GM06990 (cell line): ENCODE results near the gene KBTBD3.

Experiments used
- DNase-seq: peaks from one replicate; pipeline ENCODE4 v3.0.0-alpha.2; 2011; ENCODE audit not compliant: insufficient read length; ENCODE audit errors: extremely low read depth
- H3K27me3 ChIP-seq: replicated peaks from 2 replicates; pipeline ENCODE4 v1.6.0; 2011; ENCODE audit warnings: low read length; ENCODE audit not compliant: control insufficient read depth, insufficient read depth
- H3K36me3 ChIP-seq: 2 replicates; pipeline ENCODE4 v1.5.1; 2011; ENCODE audit warnings: low read length; ENCODE audit not compliant: control insufficient read depth, insufficient read depth
- H3K4me3 ChIP-seq: replicated peaks from 2 replicates; pipeline ENCODE4 v1.5.1; 2011; ENCODE audit warnings: low read depth, mild to moderate bottlenecking, control low read depth, low read length
- TF ChIP-seq, protein P1 (sequence below): IDR thresholded peaks from 2 replicates; pipeline ENCODE4 v1.5.1; 2011; ENCODE audit warnings: low read length, control low read depth, mild to moderate bottlenecking, inconsistent platforms; ENCODE audit not compliant: insufficient read depth, poor library complexity, severe bottlenecking

Gene KBTBD3, protein sequence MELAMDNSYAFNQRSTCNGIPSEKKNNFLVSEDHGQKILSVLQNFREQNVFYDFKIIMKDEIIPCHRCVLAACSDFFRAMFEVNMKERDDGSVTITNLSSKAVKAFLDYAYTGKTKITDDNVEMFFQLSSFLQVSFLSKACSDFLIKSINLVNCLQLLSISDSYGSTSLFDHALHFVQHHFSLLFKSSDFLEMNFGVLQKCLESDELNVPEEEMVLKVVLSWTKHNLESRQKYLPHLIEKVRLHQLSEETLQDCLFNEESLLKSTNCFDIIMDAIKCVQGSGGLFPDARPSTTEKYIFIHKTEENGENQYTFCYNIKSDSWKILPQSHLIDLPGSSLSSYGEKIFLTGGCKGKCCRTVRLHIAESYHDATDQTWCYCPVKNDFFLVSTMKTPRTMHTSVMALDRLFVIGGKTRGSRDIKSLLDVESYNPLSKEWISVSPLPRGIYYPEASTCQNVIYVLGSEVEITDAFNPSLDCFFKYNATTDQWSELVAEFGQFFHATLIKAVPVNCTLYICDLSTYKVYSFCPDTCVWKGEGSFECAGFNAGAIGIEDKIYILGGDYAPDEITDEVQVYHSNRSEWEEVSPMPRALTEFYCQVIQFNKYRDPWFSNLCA

DNA sequence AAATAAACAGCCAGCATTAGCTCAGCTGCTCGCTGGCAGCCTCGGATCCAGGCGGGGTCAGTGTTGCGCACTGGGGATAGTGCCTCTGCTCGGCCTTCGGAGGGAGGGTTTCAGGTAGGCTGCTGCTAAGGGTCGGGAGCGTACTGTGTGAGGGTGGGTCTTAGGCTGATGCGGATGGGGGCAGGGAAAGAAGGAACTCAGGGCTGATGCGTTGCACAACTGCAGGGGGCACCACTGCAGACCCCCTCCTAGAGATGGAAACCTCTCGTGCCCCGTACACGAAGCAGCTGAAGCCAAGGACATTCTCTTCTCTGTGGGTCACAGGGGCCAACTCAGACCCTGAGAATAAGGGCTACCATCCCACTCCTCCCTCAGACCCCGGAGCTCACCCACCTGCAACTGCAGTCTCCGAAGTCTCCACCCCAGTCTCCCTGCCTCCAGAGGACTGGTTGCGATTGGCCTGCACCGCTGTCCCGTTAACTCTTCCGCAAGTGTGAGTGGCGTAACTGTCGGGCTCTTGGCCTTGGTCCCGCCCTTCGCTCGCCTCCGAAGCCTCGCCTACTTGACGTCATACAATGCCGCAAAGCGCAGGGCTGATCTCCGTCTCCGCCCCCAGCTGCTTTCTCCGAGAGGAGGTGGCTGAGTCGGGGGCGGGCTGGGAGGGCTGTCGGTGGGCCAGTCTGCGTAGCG lies at the start of gene KBTBD3:
Gene KBTBD3 (minus strand): TSS at position 429 of the 690 bp plus-strand sequence. CDS start 18,250 bp downstream, outside the sequence.
- TF ChIP-seq, protein P1, sequence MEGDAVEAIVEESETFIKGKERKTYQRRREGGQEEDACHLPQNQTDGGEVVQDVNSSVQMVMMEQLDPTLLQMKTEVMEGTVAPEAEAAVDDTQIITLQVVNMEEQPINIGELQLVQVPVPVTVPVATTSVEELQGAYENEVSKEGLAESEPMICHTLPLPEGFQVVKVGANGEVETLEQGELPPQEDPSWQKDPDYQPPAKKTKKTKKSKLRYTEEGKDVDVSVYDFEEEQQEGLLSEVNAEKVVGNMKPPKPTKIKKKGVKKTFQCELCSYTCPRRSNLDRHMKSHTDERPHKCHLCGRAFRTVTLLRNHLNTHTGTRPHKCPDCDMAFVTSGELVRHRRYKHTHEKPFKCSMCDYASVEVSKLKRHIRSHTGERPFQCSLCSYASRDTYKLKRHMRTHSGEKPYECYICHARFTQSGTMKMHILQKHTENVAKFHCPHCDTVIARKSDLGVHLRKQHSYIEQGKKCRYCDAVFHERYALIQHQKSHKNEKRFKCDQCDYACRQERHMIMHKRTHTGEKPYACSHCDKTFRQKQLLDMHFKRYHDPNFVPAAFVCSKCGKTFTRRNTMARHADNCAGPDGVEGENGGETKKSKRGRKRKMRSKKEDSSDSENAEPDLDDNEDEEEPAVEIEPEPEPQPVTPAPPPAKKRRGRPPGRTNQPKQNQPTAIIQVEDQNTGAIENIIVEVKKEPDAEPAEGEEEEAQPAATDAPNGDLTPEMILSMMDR, result peak; percentile 76
- no peaks in the 10 kb centered on the region for H3K27me3 ChIP-seq
- H3K36me3 ChIP-seq, result no peaks in the 10 kb centered on the region
- peak within 1 kb of the TSS; percentile 86 for H3K4me3 ChIP-seq
- peak; percentile 97 for DNase-seq

DNA sequence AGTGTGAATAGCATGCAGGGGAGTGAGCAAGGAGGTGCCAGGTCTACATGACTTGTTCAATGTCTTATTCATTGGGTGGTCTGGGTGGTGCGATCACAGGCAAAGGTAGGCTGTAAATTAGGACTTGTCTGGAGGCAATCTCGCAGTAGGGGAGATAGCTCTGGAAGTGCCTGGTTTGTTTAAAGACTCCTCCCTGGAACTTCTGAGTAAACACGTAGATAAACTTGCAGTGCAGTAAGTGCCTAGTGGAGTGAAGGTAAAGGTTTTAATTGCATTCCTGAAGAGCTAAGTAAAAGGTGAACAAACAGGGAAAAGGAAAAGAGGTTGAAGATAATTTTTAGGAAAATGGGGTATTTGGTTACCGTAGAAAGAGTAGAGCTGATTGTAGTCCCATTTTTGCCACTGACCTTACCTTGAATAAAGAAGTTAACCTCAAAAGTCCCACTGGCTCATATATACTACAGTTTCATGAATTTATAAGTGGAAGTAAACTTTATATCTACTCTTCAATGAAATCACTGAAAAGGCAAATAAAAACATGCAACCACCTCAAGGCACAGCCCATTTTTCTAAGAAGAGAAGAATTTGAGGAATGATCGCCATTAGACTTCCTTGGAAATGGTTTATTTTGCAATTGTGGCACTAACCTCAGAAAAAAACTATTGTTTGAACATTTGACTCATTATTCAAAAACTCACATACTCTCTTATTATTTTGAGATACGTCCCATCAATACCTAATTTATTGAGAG lies 44.6 kb upstream of the KBTBD3 start:
- no peaks in the 10 kb centered on the region for H3K27me3 ChIP-seq
- no peak overlapping the region for H3K4me3 ChIP-seq
- no peak for DNase-seq
- H3K36me3 ChIP-seq, result no peaks in the 10 kb centered on the region
- TF ChIP-seq, protein P1, result no peak

DNA sequence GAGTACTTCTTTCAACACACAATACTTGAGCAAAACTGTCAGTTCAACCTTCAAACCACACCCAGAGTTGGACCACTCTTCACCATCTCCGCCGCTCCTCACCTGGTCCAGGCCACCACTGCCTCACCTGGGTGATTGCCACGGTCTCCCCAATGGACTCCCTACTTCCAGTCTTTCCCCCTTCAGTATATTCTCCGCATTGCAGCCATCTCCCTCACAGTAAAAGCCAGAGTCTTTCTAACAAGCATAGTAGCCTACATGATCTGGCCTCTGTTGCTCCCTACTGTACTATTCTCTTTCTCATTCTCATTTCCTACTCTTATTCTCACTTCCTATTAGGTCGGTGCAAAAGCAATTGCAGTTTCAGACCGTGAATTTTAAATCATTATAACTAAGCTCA lies 28.8 kb upstream of the KBTBD3 start:
- no peak for DNase-seq
- TF ChIP-seq, protein P1, result no peak
- no peaks in the 10 kb centered on the region for H3K36me3 ChIP-seq
- H3K27me3 ChIP-seq, result no peaks in the 10 kb centered on the region
- no peak overlapping the region for H3K4me3 ChIP-seq

DNA sequence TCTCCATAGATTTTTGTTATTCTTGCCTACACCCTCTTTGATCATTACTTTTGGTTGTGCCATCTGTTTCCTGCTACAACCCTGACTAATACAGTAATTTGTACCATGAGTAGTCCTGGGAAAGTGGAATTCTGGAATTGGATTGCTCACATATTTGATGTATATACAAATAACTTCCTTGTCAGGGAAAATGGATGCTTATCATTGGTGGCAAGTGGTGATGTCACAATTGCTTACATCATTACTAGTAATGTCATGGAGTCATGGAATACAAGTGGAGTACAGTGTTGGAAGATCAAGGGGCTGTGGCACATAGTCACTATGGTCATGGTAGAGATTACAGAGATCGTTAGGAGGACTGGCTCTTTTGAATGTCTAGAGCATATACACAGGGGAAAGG lies 24.7 kb upstream of the KBTBD3 start:
- DNase-seq, result no peak
- Histone ChIP-seq H3K4me3 (no peak overlapping the region), H3K36me3 (no peaks in the 10 kb centered on the region; the same call in 1 of the 2 replicates), H3K27me3 (no peaks in the 10 kb centered on the region)
- TF ChIP-seq, protein P1, result no peak

DNA sequence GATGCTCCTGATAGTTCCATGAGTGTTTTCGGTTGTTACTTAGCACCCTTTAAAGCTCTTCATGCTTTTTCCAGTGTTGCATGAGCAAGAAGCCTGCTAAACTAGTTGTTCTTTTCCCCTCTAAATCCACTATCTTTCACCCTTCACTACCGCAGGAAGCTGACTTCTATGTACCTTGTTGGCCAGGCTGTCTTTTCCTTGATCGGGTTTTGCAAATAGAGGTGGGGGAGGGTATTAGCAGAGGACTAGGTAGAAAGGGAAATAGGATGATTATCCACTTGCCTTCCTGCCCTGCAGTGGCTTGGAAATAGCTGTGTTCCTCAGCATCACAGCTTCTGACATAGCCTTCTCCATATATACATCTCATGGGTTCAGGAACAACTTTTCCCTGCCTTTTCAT lies 24.2 kb upstream of the KBTBD3 start:
- TF ChIP-seq, protein P1, result no peak
- no peak for DNase-seq
- no peak overlapping the region for H3K4me3 ChIP-seq
- no peaks in the 10 kb centered on the region for H3K27me3 ChIP-seq
- no peaks in the 10 kb centered on the region; the same call in 1 of the 2 replicates for H3K36me3 ChIP-seq
